HG02943 (cell line): ENCODE data around the gene CUX1.
"Not testable (repeated sequence)": the region's sequence is repeated elsewhere in the genome, so short reads cannot be mapped to it uniquely, and the experiment has no call there.

Source experiments
- ATAC-seq: cut with Tn5 transposase; IDR thresholded peaks from one replicate; pipeline ENCODE4 v1.9.1; 2021; ENCODE audit warnings: mild to moderate bottlenecking, low read depth, moderate library complexity; ENCODE audit not compliant: unreplicated experiment

The CUX1 gene

DNA sequence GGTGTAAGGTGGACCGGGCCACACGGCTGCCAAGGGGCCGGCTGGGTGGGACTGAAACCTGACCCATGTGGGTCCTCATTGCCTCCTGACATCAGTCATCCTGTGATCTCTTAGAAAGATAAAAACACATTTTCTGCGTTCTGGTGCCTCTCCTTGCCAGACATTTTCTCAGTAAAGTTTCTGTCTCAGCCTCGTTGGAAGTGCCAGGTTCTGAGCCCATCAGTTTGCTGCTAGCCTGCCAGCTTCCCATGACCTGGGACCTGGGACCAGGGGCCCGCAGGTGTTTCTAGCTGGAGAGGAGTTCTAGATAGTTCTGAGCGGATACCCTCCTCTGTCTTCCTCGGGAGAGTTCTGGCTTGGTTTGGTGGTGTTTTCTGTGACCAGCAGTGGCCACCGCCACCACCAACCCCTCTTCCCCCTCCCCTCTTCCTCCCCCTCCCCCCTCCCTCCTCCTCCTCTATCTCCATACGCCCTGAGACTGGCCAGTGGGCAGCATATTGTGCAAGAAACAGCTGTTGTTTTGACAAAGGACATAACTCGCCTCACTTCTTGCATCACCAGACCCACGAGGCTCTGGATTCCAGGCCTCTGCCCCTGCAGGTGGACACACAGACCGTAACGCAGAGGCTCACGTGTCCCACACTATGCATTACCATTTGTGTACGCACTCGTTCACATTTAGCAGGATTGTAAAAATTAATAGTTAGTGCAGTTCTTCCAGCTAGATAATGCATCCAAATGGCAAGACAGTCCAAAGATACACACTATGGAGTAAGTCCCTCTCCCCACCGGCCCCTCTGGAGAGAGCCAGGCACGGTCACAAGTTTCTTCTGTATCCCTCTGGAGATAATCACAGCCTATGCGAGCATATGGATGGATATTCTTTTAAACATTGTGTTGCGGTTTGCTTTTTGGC is 94.6 kb downstream of the CUX1 start:
- ATAC-seq, result no peak

DNA sequence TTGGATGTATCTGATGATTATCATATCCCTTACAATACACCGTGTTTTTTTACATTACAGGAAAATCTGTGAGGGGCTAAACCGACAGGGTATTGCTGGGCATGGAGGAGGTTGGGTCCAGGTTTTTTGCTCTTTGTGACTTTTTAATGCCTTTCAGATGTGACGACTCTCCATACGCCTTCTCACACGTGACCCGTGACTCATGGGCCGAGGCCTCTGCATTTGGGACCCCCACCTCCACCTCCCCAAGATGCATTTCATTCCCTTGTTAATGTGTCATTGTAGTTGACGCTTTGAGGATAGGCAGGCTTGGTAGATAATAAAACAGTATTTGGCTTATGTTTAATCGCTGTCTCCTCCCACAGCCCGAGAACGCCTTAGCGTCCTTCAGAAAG is 95.3 kb downstream of the CUX1 start:
- no peak for ATAC-seq

DNA sequence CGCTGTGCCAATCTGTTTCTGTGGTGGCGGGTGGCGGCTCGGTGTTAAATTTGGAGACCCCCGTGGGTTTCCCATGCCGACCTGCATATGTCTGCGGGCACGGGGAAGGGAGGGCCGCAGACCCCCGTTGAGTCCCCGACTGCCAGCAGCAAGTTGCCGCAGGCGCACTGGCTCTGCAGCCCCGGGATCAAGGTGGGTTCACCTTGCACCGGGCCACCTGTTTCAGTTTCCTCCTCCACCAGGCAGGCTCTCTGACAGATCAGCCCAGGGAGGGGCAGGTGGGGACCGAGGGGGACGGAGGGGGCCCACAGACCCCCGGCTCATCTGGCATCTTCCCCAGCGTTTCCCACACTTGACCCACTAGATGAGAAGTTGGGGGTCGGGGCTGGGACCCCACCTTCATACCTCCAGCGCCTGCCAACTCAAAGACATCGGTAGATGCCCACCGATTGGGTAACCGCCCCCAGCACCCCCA is 95.9 kb downstream of the CUX1 start:
- ATAC-seq, result no peak

DNA sequence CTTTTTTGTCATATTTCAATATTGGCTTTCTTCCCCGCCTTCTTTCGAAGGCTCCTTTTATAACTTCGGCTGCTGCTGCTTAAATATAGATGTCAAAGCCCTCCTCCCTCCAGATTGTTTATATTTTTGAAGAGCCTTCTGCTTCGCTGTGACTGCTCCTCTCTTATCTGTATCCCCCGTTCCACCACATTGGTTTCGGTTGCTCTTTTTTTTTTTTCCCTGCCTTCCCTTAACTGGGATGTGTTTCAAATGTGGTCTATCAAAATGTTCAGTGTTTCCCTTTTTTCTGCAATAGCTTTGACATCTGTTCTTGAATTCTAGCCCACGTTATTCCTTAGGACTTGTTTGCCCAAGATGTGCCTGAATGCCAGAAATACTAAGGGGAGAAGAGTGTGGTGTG is 96.4 kb downstream of the CUX1 start:
- ATAC-seq, result no peak

DNA sequence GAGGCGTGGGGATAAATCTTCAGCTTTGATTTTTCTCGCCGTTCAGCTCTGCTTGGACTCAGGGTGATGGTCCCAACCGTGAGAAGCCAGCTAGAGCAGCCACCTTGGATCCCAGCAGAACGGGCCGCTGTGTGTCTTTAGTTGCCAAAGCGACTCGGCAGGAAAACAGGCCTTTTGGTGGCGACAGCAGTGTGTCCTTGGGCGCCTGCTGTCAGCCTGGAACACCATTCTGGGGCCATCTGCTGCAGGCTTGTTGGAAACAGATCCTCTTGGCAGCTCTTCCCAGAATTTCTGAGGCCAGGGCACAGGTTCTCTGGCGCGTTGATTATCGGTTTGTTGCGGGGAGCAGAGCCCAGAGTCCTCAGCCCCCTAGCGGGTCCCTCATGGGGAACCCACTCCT is 97.6 kb downstream of the CUX1 start:
- ATAC-seq, result no peak

DNA sequence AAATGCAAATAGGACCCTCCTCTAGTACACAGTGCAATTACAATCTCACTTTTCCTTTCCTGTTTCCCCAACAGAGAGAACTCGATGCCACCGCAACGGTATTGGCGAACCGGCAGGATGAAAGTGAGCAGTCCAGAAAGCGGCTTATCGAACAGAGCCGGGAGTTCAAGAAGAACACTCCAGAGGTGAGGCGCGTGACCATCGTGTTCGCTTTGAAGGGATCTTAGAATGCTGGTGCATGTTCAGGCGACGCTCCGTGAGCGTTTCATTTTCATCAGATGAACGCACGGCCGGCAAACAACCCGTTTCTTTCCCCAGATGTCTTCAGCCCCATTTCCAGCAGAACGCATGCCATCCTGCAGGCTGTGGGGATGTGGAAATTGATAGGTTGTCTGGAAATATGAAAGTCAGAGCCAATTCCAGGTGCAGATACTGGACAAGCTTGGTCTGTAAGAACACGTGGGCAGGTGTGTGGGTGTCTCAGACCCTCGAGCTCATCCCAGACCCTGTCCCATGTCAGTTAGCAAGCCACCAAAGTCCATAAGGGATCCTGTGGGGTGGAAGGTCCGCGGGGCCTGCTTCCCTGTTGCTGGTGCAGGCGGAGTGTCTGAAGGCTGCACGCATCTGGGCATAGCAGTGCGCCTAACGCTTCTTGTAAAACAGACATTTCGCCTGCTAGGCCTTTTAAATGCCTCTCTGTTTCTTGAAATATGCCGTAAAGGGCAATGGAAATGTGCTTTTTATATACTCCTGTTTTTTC is 98.8 kb downstream of the CUX1 start:
- ATAC-seq, result no peak

DNA sequence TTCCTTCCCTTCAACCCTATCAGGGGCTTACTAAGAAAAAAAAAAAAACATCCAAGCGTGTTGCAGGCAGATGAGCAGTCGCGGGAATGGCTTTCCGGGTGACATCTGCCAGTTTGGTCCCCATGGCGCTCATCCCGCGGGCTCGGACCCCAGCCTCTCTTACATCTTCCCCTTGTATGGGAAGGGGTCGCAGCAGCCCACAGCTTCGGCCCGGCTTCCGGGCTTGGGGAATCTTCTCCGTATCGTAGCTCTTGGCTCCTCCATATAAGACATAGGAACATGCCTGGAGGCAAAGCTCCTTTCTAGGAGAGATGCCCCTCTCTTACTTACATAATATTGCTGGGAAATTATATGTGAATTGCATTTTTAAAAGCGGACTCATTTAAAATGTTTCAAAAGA is 99.5 kb downstream of the CUX1 start:
- ATAC-seq, result no peak

DNA sequence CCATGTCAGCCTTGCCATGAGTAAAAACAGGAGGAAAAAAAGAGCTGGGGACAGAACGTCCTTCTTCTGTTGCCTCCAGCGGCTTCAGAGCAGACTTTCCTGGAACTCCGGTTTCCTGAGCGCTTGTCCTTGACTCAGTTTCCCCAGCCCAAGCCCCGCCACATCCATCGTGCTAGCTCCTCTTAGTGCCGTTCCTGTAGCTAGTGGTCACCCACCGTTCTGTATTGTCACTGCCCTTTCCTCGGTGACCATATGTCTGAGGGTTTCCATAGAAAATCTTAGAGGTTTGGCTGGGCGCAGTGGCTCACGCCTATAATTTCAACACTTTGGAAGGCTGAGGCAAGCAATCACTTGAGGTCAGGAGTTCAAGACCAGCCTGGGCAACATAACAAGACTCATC is 100.1 kb downstream of the CUX1 start:
- no peak for ATAC-seq

DNA sequence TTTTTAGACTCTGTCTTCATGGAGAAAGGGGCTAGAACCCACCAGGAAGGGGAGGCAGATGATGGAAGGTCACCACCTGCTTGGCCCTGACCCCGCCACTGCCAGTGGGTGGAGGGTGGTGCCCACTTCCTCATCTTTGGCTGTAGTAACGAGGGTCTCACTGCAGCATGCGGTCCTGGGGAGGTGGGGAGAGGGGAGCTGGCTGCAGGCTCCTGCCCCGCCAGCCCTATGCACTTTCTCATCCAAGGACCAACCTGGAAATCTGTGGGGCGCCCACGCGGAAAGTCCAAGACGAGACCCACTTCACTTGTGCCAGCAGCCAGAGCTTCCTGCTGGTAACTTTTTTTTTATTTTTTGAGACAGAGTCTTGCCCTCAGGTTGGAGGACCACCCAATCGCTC is 101.0 kb downstream of the CUX1 start:
- no peak for ATAC-seq

DNA sequence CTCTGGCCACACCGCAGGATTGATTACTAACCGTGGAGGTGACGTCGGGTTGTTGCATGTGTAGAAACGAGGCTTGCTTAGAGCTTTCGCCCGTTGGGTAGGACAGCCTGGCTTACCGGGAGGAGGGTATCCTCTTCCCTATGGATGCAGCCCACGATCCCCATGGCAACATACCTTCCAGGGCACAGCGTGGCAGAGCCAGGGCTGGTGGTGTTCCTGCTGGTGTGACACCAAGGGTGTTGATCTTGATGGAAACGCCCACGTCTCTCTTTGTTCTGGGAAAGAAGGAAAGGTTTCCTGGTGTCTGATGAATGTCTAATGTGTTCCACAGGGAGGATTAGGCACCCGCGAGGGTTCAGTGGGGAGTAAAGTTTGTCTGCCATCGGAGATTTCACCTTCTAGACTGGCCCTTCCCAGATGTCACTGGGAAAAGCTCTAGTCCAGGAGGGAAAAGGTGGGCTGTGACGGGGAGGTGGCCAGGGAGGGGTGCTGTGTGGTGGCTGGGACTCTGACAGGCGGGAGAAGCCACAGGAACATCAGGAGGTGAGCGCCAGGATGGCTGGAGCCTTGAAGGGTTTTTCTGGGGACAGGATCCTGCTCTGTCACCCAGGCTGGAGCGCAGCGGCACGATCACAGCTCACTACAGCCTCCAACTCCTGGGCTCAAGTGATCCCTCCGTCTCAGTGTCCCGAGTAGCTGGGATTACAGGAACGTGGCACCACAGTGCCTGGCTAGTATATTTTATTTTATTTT is 102.1 kb downstream of the CUX1 start:
- no peak for ATAC-seq

DNA sequence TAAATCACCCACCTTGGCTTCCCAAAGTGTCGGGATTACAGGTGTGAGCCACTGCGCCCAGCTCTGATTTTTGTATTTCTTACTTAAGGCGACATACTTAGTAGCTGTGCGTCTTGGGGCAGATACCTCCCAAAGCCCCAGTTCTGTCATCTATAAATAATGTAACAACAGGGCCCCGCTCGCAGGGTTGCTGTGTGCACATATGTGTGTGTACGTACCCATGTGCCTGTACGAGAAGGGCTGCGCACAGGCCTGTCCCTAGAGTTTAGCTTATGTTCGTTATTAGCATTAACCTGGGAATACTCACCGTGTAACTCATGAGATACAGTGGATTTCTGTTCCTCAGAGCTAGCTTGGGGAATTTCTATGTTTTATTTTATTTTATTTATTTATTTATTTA is 103.6 kb downstream of the CUX1 start:
- ATAC-seq, result no peak

DNA sequence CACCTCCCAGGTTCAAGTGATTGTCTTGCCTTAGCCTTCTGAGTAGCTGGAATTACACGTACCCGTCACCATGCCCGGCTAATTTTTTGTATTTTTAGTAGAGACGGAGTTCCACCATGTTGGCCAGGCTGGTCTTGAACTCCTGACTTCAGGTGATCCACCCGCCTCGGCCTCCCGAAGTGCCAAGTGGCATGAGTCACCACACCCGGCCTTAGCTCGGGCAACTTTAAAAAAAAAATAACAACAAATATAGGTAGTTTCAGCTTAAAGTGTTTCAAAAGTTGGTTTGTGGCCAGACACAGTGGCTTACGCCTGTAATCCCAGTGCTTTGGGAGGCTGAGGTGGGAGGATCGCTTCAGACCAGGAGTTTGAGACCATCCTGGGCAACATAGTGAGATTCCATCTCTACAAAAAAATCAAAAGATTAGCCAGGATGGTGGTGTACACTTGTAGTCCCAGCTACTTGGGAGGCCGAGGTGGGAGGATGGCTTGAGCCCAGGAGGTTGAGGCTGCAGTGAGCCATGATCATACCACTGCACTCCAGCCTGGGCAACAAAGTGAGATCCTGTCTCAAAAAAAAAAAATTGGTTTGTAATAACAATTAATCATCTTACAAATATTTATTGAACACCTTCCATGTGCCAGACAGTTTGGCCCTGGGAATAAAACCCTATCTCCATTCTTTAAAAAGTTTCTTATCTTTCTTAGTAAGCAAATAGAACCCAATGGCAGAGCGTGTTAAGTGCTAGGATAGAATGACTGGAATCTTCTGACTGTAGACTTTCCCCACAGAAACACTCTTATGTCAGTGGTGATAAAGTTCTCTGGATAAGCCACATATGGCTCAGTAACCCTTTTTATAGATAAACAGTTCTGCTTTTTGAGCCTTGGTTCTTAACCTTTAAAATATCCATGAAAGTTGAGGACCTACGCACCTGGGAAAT is 104.4 kb downstream of the CUX1 start:
- ATAC-seq, result not testable (repeated sequence)

DNA sequence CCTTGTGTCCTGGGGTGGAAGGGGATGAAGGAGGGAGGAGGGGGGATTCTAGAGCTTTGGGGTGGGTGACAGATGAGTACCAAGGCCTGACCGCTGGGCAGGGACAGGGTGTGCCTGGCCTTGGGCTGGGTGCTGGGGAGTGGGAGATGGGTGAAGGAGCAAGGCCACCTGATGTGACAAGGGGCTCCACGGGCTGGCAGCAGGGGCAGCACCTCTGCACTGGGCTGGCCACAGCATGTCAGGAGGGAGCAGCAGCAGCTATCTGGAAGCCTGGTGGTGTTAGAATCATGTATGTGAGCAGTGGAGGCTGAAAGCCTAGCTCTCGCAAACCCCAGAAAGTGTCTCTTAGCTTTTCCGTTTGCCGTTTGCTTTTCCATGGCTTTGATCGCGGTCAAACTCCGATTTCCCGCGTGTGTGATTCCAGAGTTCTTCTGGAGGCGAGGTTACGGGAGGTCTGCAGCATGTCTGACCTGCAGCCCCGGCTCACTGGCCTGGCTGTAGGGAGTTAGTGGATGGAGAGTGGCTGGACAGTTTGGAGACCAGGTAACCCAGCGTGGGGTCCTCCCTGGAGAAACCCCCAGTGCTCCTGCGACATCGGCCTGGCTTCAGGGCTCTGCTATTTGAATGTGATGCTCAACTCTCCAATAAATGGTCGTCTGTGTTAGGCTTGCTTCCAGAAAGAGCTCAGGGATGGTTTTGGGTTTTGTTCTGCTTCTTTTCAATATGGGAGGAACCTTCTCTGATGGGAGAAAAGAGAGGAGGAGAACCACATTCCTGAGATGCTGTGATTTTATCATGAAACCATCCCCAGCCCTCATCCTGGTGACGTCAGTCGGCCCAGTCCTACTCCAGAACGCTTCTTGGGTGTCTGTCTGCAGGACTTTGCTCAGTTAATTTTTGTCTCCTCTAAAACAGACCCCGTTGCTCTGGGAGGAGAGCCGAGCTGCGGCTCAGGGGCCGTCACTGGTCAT is 105.5 kb downstream of the CUX1 start:
- no peak for ATAC-seq

DNA sequence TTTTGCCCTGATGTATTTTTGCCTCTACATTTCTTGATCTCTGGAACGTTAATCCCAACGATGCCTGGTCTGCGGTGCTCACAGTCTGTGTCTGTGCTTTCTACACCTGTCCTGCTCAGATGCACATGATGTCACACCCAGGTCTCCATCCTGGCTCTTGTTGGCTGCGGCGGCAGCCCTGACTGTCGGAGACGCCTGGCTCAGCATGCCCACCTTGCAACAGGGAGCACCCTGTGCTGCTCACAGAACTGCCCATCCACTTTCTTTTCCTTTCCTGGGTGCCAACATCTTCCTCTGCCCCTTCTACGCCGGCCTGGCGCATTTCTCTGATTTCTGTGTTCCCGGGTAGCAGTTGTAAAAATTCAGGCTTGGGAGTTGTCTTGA is 106.2 kb downstream of the CUX1 start:
- no peak for ATAC-seq

DNA sequence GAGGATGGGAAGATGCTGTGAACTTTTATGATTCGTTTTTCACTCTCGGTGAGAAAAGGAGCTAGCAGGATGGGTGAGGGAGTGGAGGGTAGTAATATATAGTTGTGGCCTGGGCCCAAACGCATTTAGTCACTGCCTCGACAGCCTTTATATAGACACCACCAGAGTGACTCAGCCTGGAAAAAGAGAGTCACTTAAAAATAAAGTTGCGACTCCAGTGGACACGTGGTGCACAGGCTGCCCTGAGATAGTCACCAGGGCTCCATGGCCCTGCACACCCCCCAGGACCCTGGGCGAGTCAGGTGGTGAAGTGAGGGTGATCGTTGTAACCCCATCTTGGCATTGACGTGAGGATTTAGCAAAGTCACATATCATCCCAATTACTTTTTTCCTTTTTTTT is 106.7 kb downstream of the CUX1 start:
- no peak for ATAC-seq

DNA sequence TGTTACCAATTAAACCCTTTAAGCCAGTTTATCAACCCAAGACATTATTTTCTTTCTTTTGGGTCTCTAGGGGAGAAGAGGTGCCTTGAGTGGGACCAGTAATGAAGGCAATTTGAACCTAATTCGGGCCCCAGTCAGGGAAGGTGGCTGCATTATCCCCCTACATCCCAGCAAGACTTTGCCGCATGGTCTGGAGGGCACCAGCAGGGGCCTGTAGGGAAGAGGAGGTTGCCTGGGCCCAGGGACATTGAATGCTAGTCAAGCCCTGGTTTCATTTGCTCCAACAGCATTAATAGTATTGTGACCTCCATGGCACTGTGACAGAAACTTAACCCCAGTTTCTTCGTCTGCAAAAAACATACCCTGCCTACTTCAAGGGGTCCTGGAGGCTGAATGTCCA is 108.8 kb downstream of the CUX1 start:
- no peak for ATAC-seq

DNA sequence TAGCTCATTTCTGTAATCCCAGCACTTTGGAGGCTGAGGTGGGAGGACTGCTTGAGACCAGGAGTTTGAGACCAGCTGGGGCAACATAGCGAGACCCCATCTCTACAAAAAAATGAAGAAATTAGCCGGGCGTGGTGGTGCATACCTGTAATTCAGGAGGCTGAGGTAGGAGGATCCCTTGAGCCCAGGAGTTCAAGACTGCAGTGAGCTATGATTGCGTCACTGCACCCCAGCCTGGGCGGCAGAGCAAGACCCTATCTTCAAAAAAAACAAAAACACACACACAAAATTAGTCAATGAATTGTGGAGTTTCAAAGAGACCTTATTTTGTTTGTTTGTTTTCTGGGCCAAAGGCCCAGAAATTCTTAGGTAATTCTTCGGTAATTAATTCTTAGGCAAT is 110.0 kb downstream of the CUX1 start:
- ATAC-seq, result no peak

DNA sequence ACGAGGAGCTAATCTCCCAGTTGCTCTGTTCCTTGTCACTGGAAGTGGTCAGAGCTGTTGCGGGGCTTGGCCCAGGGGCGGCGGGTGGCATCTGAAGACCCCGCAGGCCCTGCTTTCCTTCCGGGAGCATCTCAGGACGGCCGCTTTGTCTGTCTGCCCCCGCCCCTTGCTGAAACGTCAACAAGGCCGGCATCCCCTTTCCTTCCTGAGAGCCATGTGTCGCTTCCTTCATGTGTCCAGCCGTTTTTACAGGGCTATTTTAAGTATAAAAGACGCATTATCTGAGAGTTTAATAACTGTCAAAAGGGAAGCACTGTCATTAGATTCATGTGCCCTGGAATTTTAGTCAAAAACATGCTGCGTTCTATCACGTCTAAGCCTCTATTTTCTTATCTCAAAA is 110.4 kb downstream of the CUX1 start:
- ATAC-seq, result no peak

DNA sequence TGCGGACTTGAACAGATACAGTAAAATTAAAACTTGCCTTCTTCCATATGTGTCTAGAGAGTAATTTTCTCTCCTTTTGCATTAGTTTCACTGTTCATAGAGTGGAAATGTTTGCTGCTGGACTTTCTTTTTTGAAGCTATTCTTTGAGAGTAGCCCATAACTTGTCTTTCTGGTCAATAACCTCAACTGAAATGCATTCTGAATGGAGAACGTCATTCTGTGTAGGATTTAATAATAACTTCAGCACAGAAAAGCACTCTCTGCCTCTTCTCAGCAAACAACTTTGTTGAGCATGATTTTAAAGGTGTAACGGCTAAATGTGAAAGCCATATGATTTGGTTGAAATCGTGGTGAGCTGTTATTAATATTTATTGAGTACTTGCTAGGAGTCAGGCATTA is 111.8 kb downstream of the CUX1 start:
- ATAC-seq, result no peak
